ENCODE measurements around the gene KCNK5.

KCNK5 gene

DNA sequence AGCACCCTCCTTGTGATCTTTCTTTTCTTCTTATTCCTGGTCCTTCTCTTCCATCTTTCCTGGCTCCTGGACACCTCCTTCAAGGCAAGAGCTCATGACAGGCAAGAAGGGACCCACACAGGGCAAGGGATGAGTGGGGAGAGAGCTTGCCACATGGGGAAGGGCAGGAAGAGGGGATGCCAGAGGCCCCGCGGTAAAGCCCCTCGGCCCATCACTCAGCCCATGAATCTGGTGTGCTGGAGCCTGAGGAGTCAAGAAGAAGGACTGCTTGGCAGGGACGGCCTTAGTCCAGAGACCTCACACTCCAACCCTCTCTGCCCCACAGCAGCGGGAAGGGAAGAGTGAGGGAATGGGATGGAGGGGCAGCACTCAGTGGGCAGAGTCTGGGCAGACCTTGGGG, 62.0 kb downstream of the KCNK5 start:
- H3K27me3 ChIP-seq (ENCODE audit: control insufficient read depth, insufficient read depth, low read length): peaks cover 5% of the 10 kb centered on the region
- no peak overlapping the region for H3K9ac ChIP-seq (ENCODE audit: low read length)
- H3K4me1 ChIP-seq (ENCODE audit: control insufficient read depth, low read depth, low read length): no peaks in the 10 kb centered on the region
- no peaks in the 10 kb centered on the region for H3K36me3 ChIP-seq (ENCODE audit: control insufficient read depth, low read depth, low read length)
- no peak overlapping the region for H3K27ac ChIP-seq (ENCODE audit: low read length)
- no peak overlapping the region for H3K4me3 ChIP-seq (ENCODE audit: low read length)
- no peaks in the 10 kb centered on the region for H3K9me3 ChIP-seq (ENCODE audit: control insufficient read depth, low read depth, low read length)

DNA sequence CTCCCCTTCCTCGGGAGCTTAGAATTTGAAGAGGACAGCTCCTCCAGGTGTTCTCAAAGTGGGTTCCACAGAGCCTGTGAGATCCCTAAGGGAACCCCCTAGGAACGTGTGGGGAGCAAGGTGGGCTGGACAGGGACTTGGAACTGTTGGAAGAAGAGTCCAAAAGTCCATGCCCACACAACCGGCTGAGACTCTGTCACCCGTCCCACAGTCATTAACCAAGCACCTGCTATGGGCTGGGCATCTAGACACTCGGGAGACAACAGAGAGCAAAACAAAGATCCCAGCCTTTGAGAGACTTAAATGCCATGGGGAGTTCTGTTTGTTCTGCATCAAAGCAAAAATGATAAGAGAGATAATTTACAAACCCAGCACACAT, 62.4 kb downstream of the KCNK5 start:
- no peaks in the 10 kb centered on the region for H3K36me3 ChIP-seq (ENCODE audit: control insufficient read depth, low read depth, low read length)
- peaks cover 5% of the 10 kb centered on the region for H3K27me3 ChIP-seq (ENCODE audit: control insufficient read depth, insufficient read depth, low read length)
- H3K4me1 ChIP-seq (ENCODE audit: control insufficient read depth, low read depth, low read length): no peaks in the 10 kb centered on the region
- no peak overlapping the region for H3K4me3 ChIP-seq (ENCODE audit: low read length)
- H3K9me3 ChIP-seq (ENCODE audit: control insufficient read depth, low read depth, low read length): no peaks in the 10 kb centered on the region
- no peak overlapping the region for H3K27ac ChIP-seq (ENCODE audit: low read length)
- H3K9ac ChIP-seq (ENCODE audit: low read length): no peak overlapping the region

DNA sequence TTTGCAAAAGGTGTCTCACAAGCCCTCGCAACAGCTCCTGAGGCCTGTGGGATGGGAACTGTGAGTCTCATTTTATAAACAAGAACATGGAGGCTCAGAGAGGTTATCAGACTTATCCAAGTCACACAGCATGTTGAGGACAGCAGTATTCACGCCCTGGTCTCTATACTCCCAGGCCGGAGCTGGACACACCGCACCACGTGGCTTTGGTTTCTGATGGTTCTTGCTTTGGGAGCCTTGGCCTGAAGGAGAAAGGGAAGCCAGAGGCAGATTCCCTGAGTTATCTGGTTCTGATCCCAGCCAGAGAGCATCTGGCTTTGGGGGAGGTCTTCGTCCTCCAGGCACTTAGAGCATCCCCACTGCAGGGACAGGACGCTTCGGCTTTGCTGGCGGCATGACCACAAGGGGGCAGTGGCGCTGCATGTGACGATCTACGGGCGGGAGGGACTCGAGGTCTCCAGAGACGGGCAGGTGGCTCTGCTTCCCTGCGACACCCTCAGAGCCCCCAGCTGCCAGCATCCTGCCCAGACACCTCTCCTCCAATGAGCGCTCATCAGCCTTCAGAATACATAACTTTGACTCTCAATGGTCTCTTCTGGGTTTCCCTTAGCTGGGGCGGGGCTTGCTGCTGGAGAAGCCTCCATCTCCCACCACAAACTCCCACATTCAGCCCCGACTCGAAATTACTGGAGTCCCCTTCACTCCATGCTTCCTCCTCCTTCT, 62.9 kb downstream of the KCNK5 start:
- no peak overlapping the region for H3K9ac ChIP-seq (ENCODE audit: low read length)
- peaks cover 5% of the 10 kb centered on the region for H3K27me3 ChIP-seq (ENCODE audit: control insufficient read depth, insufficient read depth, low read length)
- H3K9me3 ChIP-seq (ENCODE audit: control insufficient read depth, low read depth, low read length): no peaks in the 10 kb centered on the region
- no peaks in the 10 kb centered on the region for H3K4me1 ChIP-seq (ENCODE audit: control insufficient read depth, low read depth, low read length)
- H3K27ac ChIP-seq (ENCODE audit: low read length): no peak overlapping the region
- no peaks in the 10 kb centered on the region for H3K36me3 ChIP-seq (ENCODE audit: control insufficient read depth, low read depth, low read length)
- no peak overlapping the region for H3K4me3 ChIP-seq (ENCODE audit: low read length)

DNA sequence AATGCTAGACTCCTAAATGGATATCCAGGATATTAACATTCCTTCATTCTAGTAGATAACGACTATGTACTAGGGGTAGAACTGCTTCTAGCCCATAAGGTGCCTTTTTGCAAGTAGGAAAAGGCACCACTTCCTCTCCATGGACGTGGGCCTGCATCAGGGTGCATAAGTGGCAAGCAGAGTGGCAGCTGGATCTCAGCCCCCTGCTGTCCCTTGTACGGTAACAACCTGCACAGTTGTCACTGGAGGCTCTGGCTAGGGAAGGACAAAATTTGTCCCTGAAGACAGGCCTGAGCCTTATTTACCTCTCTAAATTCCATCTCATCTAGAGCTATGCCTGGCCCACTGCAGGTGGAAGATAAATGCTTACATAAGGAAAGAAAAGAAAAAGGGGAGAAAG, 71.8 kb downstream of the KCNK5 start:
- H3K9ac ChIP-seq (ENCODE audit: low read length): no peak overlapping the region
- H3K27ac ChIP-seq (ENCODE audit: low read length): no peak overlapping the region
- no peak overlapping the region for H3K4me3 ChIP-seq (ENCODE audit: low read length)
- H3K4me1 ChIP-seq (ENCODE audit: control insufficient read depth, low read depth, low read length): no peaks in the 10 kb centered on the region
- no peaks in the 10 kb centered on the region for H3K27me3 ChIP-seq (ENCODE audit: control insufficient read depth, insufficient read depth, low read length)
- no peaks in the 10 kb centered on the region for H3K9me3 ChIP-seq (ENCODE audit: control insufficient read depth, low read depth, low read length)
- no peaks in the 10 kb centered on the region for H3K36me3 ChIP-seq (ENCODE audit: control insufficient read depth, low read depth, low read length)

DNA sequence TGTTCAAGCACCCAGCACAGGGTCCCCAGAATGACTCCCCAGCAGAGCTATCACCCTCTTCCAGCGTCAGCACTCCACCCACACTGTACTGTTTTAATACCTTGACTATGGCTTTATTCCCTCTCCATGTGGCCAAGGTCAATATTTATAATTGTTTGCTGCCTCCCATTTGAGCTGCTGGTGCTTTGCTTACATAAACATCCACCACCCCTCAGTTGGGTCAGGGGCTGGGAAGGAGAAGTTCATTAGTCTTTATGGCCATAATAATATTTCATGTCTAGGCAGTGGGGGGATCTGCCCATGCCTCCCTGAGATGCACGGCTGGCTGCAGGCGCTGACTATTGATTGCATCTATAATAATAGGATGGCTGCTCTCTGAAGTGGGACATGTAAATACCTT, 72.5 kb downstream of the KCNK5 start:
- H3K27ac ChIP-seq (ENCODE audit: low read length): no peak overlapping the region
- H3K36me3 ChIP-seq (ENCODE audit: control insufficient read depth, low read depth, low read length): no peaks in the 10 kb centered on the region
- no peaks in the 10 kb centered on the region for H3K27me3 ChIP-seq (ENCODE audit: control insufficient read depth, insufficient read depth, low read length)
- H3K4me1 ChIP-seq (ENCODE audit: control insufficient read depth, low read depth, low read length): no peaks in the 10 kb centered on the region
- no peak overlapping the region for H3K9ac ChIP-seq (ENCODE audit: low read length)
- no peaks in the 10 kb centered on the region for H3K9me3 ChIP-seq (ENCODE audit: control insufficient read depth, low read depth, low read length)
- no peak overlapping the region for H3K4me3 ChIP-seq (ENCODE audit: low read length)

DNA sequence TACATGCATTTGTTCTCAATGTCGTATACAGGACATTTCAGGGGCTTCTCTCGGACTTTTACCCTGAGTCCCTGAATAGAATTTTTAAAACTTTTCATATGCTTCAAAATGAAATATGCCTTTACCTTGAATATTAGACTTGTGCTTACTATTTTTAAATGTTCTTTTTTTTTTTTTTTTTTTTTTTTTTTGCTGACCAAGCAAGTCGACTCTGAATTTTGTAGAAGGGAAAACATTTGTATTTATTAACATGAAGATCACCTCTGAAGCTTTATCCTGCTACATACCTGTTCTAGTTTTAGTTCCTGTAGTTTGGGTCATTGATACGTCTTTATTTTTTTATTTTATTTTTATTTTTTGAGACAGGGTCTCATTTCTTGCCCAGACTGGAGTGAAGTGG, 74.6 kb downstream of the KCNK5 start:
- no peaks in the 10 kb centered on the region for H3K27me3 ChIP-seq (ENCODE audit: control insufficient read depth, insufficient read depth, low read length)
- H3K9ac ChIP-seq (ENCODE audit: low read length): no peak overlapping the region
- no peak overlapping the region for H3K4me3 ChIP-seq (ENCODE audit: low read length)
- no peaks in the 10 kb centered on the region for H3K9me3 ChIP-seq (ENCODE audit: control insufficient read depth, low read depth, low read length)
- no peak overlapping the region for H3K27ac ChIP-seq (ENCODE audit: low read length)
- no peaks in the 10 kb centered on the region for H3K4me1 ChIP-seq (ENCODE audit: control insufficient read depth, low read depth, low read length)
- H3K36me3 ChIP-seq (ENCODE audit: control insufficient read depth, low read depth, low read length): no peaks in the 10 kb centered on the region

DNA sequence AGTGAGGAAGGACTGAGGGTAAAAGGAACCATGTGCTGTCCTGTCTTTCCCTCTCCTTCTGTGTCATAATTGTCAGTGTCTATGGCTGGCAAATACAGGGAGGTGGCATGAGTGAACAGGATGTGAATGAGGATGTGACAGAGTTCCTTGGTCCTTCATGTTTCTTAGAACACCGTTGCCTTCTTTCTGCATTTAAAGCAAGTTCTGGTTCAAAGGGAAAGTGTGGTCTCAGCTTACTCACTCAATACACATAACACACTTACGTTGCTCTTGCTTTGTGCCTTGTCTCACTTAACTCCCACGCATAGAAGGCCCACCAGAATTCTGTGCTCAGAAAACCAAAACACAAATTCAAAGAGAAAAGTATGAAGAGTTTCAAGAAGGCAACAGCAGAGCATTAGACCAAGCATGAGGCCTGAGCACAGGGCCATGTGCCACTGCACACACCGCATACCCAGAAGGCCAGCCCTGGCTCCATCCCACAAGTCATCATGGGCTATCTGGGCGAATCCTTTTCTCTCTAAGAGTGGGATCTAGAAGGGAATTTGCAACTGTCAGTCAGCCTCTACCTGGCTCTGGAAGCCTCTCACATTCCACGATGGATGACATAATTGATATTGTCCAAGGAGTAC, 75.4 kb downstream of the KCNK5 start:
- no peaks in the 10 kb centered on the region for H3K36me3 ChIP-seq (ENCODE audit: control insufficient read depth, low read depth, low read length)
- no peak overlapping the region for H3K9ac ChIP-seq (ENCODE audit: low read length)
- no peaks in the 10 kb centered on the region for H3K9me3 ChIP-seq (ENCODE audit: control insufficient read depth, low read depth, low read length)
- H3K27me3 ChIP-seq (ENCODE audit: control insufficient read depth, insufficient read depth, low read length): no peaks in the 10 kb centered on the region
- H3K4me1 ChIP-seq (ENCODE audit: control insufficient read depth, low read depth, low read length): no peaks in the 10 kb centered on the region
- no peak overlapping the region for H3K4me3 ChIP-seq (ENCODE audit: low read length)
- H3K27ac ChIP-seq (ENCODE audit: low read length): no peak overlapping the region

DNA sequence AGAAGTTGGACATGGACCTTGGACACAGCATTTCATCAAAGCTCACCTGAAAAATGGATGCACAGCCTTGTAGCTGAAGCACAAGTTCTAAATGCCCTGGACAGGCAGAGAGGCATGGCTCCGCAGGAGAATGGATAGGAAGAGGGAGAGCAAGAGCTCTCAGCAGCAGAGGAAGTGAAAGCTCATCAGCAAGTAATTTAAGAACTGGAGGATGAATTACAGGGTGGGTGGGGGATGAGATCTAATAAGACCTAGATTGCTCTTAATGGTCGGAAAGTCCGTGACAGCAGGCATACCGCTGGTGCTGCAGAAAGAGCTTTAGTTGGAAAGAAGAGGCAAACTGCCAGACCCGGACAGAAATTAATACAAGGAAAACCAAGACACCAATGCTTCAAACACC, 77.0 kb downstream of the KCNK5 start:
- no peak overlapping the region for H3K4me3 ChIP-seq (ENCODE audit: low read length)
- no peaks in the 10 kb centered on the region for H3K9me3 ChIP-seq (ENCODE audit: control insufficient read depth, low read depth, low read length)
- H3K36me3 ChIP-seq (ENCODE audit: control insufficient read depth, low read depth, low read length): no peaks in the 10 kb centered on the region
- no peaks in the 10 kb centered on the region for H3K27me3 ChIP-seq (ENCODE audit: control insufficient read depth, insufficient read depth, low read length)
- no peak overlapping the region for H3K27ac ChIP-seq (ENCODE audit: low read length)
- no peak overlapping the region for H3K9ac ChIP-seq (ENCODE audit: low read length)
- H3K4me1 ChIP-seq (ENCODE audit: control insufficient read depth, low read depth, low read length): no peaks in the 10 kb centered on the region

DNA sequence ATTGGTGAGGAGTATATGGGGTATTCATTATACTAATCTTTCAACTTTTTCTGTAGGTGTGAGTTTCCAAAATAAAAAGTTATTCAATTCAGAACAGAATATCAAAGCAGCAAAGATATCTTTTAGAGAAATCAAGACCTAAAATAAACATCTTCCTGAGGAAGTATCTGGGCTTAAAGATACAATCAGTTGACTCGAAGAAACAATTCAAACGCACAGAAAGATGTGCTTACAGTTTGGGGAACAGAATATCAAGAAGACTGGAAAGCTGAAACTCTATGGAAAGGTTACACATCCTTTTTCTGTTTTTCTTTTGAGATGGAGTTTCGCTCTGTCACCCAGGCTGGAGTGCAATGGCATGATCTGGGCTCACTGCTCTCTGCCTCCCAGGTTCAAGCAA, 78.1 kb downstream of the KCNK5 start:
- H3K27me3 ChIP-seq (ENCODE audit: control insufficient read depth, insufficient read depth, low read length): no peaks in the 10 kb centered on the region
- no peaks in the 10 kb centered on the region for H3K4me1 ChIP-seq (ENCODE audit: control insufficient read depth, low read depth, low read length)
- no peaks in the 10 kb centered on the region for H3K36me3 ChIP-seq (ENCODE audit: control insufficient read depth, low read depth, low read length)

DNA sequence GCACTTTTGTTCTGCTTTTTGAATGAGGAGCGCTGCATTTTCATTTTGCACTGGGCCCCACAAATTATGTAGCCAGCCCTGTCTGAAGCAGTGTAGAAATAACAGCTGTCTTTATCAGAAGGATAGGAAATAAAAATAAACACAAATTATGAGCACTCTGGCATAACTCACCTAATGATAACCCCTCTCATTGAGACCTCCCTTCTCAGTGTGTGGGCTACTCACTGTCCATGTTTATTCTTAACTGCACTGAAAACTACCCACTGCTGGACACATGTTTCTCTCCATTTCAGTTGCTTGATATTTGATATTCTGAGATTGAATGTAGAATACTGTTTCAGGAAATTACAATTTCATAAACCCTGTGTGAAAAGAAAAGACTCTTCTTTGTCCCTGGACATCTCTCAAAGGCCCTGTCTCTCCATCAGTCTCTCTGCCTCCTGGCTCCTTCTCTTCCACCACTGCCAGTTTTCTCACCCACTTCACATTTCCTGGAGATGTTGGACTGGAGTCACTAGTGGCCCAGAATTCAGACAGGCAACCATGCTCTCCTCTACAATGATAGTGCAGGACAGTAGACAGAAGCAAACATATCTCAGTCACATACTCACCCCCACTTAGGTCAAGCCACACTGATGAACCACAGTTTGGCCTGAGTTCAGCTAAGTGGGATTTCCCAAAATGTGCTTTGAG, 84.6 kb downstream of the KCNK5 start:
- H3K27ac ChIP-seq (ENCODE audit: low read length): no peak overlapping the region
- H3K4me1 ChIP-seq (ENCODE audit: control insufficient read depth, low read depth, low read length): no peaks in the 10 kb centered on the region
- no peak overlapping the region for H3K4me3 ChIP-seq (ENCODE audit: low read length)
- no peak overlapping the region for H3K9ac ChIP-seq (ENCODE audit: low read length)
- no peaks in the 10 kb centered on the region for H3K27me3 ChIP-seq (ENCODE audit: control insufficient read depth, insufficient read depth, low read length)
- no peaks in the 10 kb centered on the region for H3K9me3 ChIP-seq (ENCODE audit: control insufficient read depth, low read depth, low read length)
- H3K36me3 ChIP-seq (ENCODE audit: control insufficient read depth, low read depth, low read length): no peaks in the 10 kb centered on the region

More for the DNA sequence above, 78.1 kb downstream of the KCNK5 start:
- H3K9me3 ChIP-seq (ENCODE audit: control insufficient read depth, low read depth, low read length): no peaks in the 10 kb centered on the region
- H3K9ac ChIP-seq (ENCODE audit: low read length): no peak overlapping the region
- H3K4me3 ChIP-seq (ENCODE audit: low read length): no peak overlapping the region
- no peak overlapping the region for H3K27ac ChIP-seq (ENCODE audit: low read length)

DNA sequence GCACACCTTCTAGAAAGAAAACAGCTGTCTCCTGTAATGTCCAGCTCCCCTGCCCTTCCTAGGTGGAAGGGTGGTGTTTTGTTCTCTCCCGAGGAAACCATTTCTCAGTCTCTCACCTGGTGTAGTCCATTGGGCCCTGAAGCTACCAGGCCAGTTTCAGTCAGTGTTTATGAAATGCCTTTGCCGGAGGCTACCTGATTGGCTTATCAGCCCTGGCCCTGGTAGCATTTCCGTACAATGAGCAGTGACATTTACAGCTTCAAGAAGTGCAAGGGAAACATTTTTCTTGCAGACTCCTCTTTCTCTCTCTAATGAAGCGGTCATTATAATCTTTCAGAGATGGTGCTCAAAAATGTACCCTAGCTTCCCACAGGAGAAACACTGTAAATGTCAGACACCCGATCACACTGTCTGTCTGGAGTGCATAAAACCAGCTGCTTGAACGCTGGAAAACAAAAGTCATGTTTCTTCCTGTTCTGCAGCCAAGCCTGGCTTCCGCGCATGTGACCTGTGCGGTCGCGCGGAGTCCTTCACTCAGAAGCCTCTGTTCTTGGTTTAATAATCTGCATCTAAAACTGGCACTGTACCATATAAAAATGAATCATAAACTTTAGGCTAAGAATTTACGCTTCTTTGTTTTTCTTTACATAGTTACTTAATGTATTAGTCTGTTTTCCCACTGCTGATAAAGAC, 85.9 kb downstream of the KCNK5 start:
- Histone ChIP-seq H3K4me1 (ENCODE audit: control insufficient read depth, low read depth, low read length) (no peaks in the 10 kb centered on the region), H3K9ac (ENCODE audit: low read length) (no peak overlapping the region), H3K27me3 (ENCODE audit: control insufficient read depth, insufficient read depth, low read length) (no peaks in the 10 kb centered on the region), H3K4me3 (ENCODE audit: low read length) (no peak overlapping the region), H3K9me3 (ENCODE audit: control insufficient read depth, low read depth, low read length) (no peaks in the 10 kb centered on the region), H3K36me3 (ENCODE audit: control insufficient read depth, low read depth, low read length) (no peaks in the 10 kb centered on the region), H3K27ac (ENCODE audit: low read length) (no peak overlapping the region)

All from iPS-18a (cell line).